ENCODE results near the gene DGKB.

Gene DGKB

GRCh38 chr7:14859267-14859666 is 43.3 kb downstream of the DGKB start:
- no peak for DNase-seq (ENCODE audit: low read depth)

- no peak for DNase-seq (ENCODE audit: low read depth)
Observed at GRCh38 chr7:14858866-14859265, 43.7 kb downstream of the DGKB start.

GRCh38 chr7:14858410-14858809 is 44.1 kb downstream of the DGKB start:
- DNase-seq (ENCODE audit: low read depth), result no peak

- DNase-seq (ENCODE audit: low read depth), result no peak
Observed at GRCh38 chr7:14855033-14855794, 47.3 kb downstream of the DGKB start.

GRCh38 chr7:14854471-14854870 is 48.1 kb downstream of the DGKB start:
- DNase-seq (ENCODE audit: low read depth), result no peak

GRCh38 chr7:14851610-14852009 is 50.9 kb downstream of the DGKB start:
- DNase-seq (ENCODE audit: low read depth), result no peak

GRCh38 chr7:14850039-14850438 is 52.5 kb downstream of the DGKB start:
- DNase-seq (ENCODE audit: low read depth), result no peak

- no peak for DNase-seq (ENCODE audit: low read depth)
Observed at GRCh38 chr7:14846405-14846804, 56.1 kb downstream of the DGKB start.

- no peak for DNase-seq (ENCODE audit: low read depth)
Observed at GRCh38 chr7:14843755-14844154, 58.8 kb downstream of the DGKB start.

- no peak for DNase-seq (ENCODE audit: low read depth)
Observed at GRCh38 chr7:14842523-14842922, 60.0 kb downstream of the DGKB start.

- no peak for DNase-seq (ENCODE audit: low read depth)
Observed at GRCh38 chr7:14841869-14842268, 60.7 kb downstream of the DGKB start.

GRCh38 chr7:14841086-14841485 is 61.5 kb downstream of the DGKB start:
- no peak for DNase-seq (ENCODE audit: low read depth)

- no peak for DNase-seq (ENCODE audit: low read depth)
Observed at GRCh38 chr7:14839307-14839706, 63.2 kb downstream of the DGKB start.

GRCh38 chr7:14837216-14837615 is 65.3 kb downstream of the DGKB start:
- DNase-seq (ENCODE audit: low read depth), result no peak

GRCh38 chr7:14836571-14837189 is 65.9 kb downstream of the DGKB start:
- DNase-seq (ENCODE audit: low read depth), result no peak

GRCh38 chr7:14836006-14836405 is 66.5 kb downstream of the DGKB start:
- no peak for DNase-seq (ENCODE audit: low read depth)

GRCh38 chr7:14835384-14835783 is 67.2 kb downstream of the DGKB start:
- DNase-seq (ENCODE audit: low read depth), result no peak

GRCh38 chr7:14834883-14835282 is 67.7 kb downstream of the DGKB start:
- no peak for DNase-seq (ENCODE audit: low read depth)

- DNase-seq (ENCODE audit: low read depth), result no peak
Observed at GRCh38 chr7:14834456-14834855, 68.1 kb downstream of the DGKB start.

- no peak for DNase-seq (ENCODE audit: low read depth)
Observed at GRCh38 chr7:14833707-14834106, 68.8 kb downstream of the DGKB start.

GRCh38 chr7:14828053-14828452 is 74.5 kb downstream of the DGKB start:
- DNase-seq (ENCODE audit: low read depth), result no peak

GRCh38 chr7:14826426-14826825 is 76.1 kb downstream of the DGKB start:
- DNase-seq (ENCODE audit: low read depth), result no peak

GRCh38 chr7:14825912-14826311 is 76.6 kb downstream of the DGKB start:
- DNase-seq (ENCODE audit: low read depth), result no peak

GRCh38 chr7:14822481-14822854 is 80.1 kb downstream of the DGKB start:
- DNase-seq (ENCODE audit: low read depth), result no peak
